HG02798 (cell line): ENCODE results near the gene S100A6.
"Not testable (repeated sequence)": the region's sequence is repeated elsewhere in the genome, so short reads cannot be mapped to it uniquely, and the experiment has no call there.

Experiments
- ATAC-seq: cut with Tn5 transposase; IDR thresholded peaks from one replicate; pipeline ENCODE4 v1.9.1; 2021; ENCODE audit warnings: mild to moderate bottlenecking; ENCODE audit not compliant: unreplicated experiment, poor library complexity

Gene S100A6

GRCh38 chr1:153565529-153566374 is 30.0 kb upstream of the S100A6 start, which contains the start of gene S100A2:
Gene S100A2 (minus strand): TSS chr1:153565844. CDS start chr1:153563877, 1,967 bp downstream.
- ATAC-seq, result peak; percentile 20

GRCh38 chr1:153563991-153564390 is 28.2 kb upstream of the S100A6 start:
- ATAC-seq, result no peak

- no peak for ATAC-seq
These were observed 27.7 kb upstream of the S100A6 start for GRCh38 chr1:153563483-153563901.

- ATAC-seq, result not testable (repeated sequence)
These were observed 26.2 kb upstream of the S100A6 start for GRCh38 chr1:153562021-153562420.

GRCh38 chr1:153561466-153561985 is 25.7 kb upstream of the S100A6 start:
- no peak for ATAC-seq

- no peak for ATAC-seq
These were observed 25.1 kb upstream of the S100A6 start for GRCh38 chr1:153560771-153561465.

- ATAC-seq, result no peak
These were observed 24.4 kb upstream of the S100A6 start for GRCh38 chr1:153560241-153560640.

- no peak for ATAC-seq
These were observed 22.1 kb upstream of the S100A6 start for GRCh38 chr1:153557877-153558276.

GRCh38 chr1:153556348-153556747 is 20.6 kb upstream of the S100A6 start:
- no peak for ATAC-seq

GRCh38 chr1:153553830-153554541 is 18.2 kb upstream of the S100A6 start:
- no peak for ATAC-seq

- no peak for ATAC-seq
These were observed 17.3 kb upstream of the S100A6 start for GRCh38 chr1:153553096-153553495.

GRCh38 chr1:153552335-153552734 is 16.5 kb upstream of the S100A6 start:
- no peak for ATAC-seq

GRCh38 chr1:153550827-153551500 is 15.2 kb upstream of the S100A6 start:
- no peak for ATAC-seq

- no peak for ATAC-seq
These were observed 14.6 kb upstream of the S100A6 start for GRCh38 chr1:153550398-153550758.

GRCh38 chr1:153549741-153550397 is 14.1 kb upstream of the S100A6 start:
- no peak for ATAC-seq

- no peak for ATAC-seq
These were observed 13.2 kb upstream of the S100A6 start, which contains the start of gene S100A3 for GRCh38 chr1:153548722-153549688. Gene S100A3 (minus strand): TSS chr1:153549258. CDS start chr1:153548485, 773 bp downstream.

- ATAC-seq, result no peak
These were observed 12.1 kb upstream of the S100A6 start for GRCh38 chr1:153547560-153548551.
